Myocyte (in vitro differentiated cells): ENCODE data around the gene OTOG. TPM values are rescaled to one million over a fixed set of nuclear protein-coding genes. Genes with fewer than 3 reads are reported as not detected.

ENCODE experiments used
- DNase-seq: peaks from one replicate; pipeline ENCODE4 v3.0.0-alpha.2; 2012; ENCODE audit warnings: low read depth
- total RNA-seq: library from RNA; depleted of rRNA; stranded (reverse); fragments of >200 nt; gene quantifications from 2 replicates; pipeline ENCODE4 v1.2.3, GENCODE V29; 2014

Gene OTOG
- total RNA-seq, 1 donor from 2014 or later: 0.08 TPM

- no peak for DNase-seq
Measured at GRCh38 chr11:17540807-17541206, 6.3 kb upstream of the OTOG start.

DNA sequence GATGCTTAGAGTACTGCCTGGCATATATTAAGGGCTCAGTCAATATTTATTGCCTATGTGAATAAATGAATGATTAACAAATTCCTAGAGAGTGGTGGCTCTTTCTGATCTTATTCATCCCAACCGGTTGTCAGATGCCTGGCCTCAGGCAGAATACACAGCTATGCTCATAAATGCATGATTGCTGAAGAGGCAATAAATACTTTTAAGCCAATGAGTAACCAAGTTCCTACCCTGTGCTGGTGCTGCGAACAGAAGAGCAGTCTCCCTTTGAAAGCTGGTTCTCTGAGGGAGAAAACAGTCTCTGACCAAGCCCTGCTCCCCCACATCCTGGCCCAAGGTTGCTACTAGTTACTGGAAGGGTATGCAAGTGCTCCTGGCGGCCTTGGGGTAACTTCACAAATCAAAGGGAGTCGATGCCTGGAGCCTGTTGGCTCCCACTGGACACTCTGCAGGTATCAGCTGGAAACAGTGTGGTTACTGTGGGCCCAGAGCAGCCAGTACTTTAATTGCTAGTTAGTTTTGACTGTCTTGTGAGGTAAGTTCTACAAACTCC lies 5.7 kb upstream of the OTOG start:
- no peak for DNase-seq

DNA sequence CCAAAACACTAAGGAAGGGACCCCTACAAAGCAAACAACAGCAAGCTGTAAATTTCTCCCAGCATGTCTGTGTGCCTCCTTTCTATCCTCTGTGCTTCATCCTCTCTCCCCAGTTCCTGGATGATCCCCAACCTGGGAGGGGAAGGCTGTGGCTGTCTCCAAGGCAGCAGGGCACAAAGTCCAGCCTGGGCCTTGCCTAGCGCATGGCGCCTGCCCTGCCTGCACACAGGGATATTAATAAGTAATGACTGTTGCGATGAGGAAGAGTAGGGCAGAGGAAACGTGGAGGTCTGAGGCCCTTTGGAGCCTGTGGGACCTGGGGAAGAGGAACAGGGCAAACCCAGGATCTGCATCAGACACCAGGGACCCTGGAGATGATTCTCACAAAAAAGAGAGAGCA lies 4.8 kb upstream of the OTOG start:
- DNase-seq: no peak

DNA sequence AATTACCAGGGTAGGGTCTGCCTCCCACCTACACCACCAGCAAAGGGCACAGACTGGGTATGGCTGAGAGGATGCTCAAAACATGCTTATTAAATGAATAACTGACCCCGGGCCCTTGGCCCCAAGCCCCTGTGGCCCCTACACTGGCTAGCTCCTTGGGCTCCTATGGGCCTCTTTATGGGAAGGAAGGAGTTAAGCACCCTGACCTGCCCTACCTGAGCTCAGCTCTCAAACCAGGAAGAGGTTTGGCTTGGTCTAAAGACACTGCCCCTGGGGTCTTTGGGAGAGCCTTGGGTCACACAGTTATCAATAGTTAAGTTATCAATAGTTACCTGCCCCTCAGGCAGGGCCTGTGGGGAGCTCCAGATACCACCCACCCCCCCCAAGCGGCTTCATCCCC lies 4.0 kb upstream of the OTOG start:
- no peak for DNase-seq

- no peak for DNase-seq
Measured at GRCh38 chr11:17543574-17544180, 3.4 kb upstream of the OTOG start.

- DNase-seq: no peak
Measured at GRCh38 chr11:17544181-17544622, 2.9 kb upstream of the OTOG start, which contains the start of gene USH1C. Gene USH1C (minus strand): TSS chr11:17544416. CDS start chr11:17544307, 109 bp downstream.

DNA sequence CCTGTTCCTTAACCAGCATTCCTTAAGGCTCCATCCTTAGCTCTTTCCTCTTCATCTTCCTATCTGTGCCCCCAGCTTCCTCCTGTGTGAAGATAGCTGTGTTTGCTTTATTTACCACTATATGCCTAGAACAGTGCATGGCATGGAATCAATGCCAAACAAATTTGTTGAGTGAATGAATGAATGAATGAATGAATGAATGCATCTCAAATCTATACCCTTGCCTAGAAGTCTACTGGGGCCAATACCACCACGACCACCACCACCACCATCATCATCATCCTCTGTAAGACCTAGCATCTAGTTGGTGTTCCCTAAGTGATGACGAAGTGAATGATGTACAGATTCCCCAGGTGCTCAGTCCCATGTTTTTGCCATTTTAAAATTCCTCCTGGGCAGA lies 819 bp upstream of the OTOG start:
- no peak for DNase-seq

GRCh38 chr11:17547932-17548331 lies 873 bp downstream of the OTOG start:
- no peak for DNase-seq

DNA sequence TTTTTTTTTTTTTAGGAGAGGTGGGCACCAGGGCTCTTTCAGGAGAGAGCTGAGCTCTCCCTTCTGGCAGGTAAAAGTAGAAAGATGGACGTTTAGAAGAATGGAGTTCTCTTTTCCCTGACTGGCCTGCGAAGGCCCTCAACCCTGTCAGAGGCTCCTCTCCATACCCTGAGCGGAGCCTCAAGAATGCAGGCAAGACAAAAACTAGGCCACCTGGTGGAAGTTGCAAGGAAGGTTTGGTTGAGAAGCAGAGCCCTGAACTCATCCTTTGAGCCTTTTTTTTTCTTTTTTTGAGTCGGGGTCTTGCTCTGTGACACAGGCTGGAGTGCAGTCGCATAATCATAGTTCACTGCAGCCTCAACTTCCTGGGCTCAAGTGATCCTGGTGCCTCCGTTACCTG lies 1.4 kb downstream of the OTOG start:
- no peak for DNase-seq

GRCh38 chr11:17550450-17551346 lies 3.6 kb downstream of the OTOG start:
- DNase-seq: no peak

DNA sequence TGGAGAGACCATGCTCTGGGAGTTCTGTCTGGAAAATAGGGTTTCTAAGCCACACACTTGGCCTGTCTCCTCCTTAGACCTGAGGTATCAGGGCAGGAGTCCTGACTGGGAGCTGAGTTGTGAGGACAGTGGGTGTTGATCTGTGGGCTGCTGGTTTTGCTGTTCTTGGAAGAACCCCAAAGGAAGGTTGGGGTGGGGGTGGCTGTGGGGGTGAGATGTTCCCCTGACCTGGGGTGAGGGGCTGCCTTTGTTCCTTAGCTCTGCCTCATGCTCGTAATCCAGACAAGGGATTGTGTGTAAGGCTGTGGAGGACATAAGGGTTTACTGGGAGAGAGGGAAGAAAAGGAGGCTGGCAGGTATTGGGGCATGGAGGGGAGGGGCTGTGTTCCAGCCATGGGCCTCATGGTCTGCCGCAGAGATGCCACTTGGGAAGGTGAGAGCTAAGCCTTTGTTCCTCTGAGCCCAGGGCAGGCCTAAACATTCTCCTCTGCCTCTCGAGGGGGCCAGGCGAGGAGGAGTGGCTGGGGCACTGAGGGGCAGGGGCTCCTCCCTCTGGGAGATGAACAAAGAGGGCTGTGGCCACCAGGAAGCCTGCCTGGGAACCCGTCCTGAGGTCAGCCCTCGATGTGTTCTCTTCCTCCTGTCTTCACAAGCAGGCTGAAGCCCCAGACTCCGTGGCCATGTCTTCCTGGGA lies 4.4 kb downstream of the OTOG start:
- DNase-seq: no peak

GRCh38 chr11:17552041-17552355 lies 4.9 kb downstream of the OTOG start:
- no peak for DNase-seq

GRCh38 chr11:17552392-17553248 lies 5.6 kb downstream of the OTOG start:
- DNase-seq: no peak

- no peak for DNase-seq
Measured at GRCh38 chr11:17553249-17553546, 6.1 kb downstream of the OTOG start.

- DNase-seq: no peak
Measured at GRCh38 chr11:17554487-17554886, 7.4 kb downstream of the OTOG start.

DNA sequence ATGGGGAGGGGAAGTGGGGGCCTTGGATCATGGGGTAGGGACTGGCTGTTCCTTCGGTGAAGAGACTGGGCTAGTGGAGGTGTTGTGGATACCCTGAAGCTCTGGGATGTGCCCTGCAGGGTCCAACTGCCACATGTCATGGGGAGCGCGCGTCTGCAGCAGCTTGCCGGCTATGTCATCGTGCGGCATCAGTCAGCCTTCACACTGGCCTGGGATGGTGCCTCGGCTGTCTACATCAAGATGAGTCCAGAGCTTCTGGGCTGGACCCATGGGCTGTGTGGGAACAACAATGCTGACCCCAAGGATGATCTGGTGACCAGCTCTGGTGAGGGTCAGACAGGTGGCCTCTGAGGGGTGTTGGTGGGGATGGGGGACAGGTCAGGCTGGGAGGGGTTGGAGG lies 9.9 kb downstream of the OTOG start:
- DNase-seq: no peak

DNA sequence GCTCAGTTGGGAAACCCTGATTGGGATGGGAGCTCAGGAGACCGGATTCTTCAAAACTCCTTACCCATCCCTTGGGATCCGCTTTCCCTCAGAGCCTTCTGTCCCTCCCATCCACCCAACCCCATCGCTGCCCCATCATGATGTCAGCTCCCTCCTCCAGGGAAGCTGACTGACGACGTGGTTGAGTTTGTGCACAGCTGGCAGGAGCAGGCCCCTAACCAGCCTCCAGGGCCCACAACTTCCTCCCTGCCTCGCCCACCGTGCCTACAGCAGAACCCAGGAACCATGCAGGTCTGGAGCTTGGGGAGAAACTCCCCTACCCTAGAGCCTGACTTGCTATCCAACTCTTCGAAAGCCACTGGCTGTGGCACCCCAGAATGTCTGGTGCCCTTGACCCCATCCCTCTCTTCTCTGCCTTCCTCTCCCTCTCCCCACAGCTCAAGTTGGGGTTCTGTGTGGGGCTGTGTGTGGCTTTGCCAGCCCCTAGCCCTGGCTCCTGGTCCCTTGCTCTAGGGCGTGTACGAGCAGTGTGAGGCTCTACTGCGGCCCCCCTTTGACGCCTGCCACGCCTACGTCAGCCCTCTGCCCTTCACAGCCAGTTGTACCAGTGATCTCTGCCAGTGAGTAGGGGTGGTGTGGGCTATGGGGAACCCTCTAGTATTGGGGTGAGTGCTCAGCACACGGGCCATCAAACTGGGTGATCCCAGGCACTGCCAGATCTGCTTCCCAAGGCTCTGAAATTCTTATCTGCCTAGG lies 11.1 kb downstream of the OTOG start:
- DNase-seq: no peak

DNA sequence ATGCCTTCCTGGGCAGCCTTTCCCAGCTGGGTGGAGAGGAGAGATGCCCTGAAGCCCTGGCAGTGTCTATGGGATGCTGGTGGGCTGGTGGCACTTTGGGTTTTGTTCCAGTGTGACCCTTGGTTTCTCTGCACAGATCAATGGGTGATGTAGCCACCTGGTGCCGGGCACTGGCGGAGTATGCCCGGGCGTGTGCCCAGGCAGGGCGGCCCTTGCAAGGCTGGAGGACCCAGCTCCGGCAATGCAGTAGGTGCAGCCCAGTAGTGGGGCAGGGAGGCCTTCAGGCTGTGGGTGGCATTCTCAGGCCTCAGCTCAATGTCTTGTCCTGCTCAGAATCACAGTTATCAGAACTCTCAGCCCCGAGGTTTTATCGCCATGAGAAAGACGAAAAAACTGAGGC lies 11.9 kb downstream of the OTOG start:
- no peak for DNase-seq

- DNase-seq: no peak
Measured at GRCh38 chr11:17559341-17560087, 12.5 kb downstream of the OTOG start.
